Activated T-cell treated with anti-CD3 and anti-CD28 coated beads, Interleukin-2, amount 50 U/mL, for 1 hour (primary cell): ENCODE results near the gene SIL1.
"Not testable (repeated sequence)": the region's sequence is repeated elsewhere in the genome, so short reads cannot be mapped to it uniquely, and the experiment has no call there.

Experiments
- DNase-seq: peaks from one replicate; pipeline ENCODE4 v3.0.0-alpha.2; 2020

Gene SIL1

GRCh38 chr5:139016186-139016585 lies 182.0 kb downstream of the SIL1 start:
- no peak for DNase-seq

DNA sequence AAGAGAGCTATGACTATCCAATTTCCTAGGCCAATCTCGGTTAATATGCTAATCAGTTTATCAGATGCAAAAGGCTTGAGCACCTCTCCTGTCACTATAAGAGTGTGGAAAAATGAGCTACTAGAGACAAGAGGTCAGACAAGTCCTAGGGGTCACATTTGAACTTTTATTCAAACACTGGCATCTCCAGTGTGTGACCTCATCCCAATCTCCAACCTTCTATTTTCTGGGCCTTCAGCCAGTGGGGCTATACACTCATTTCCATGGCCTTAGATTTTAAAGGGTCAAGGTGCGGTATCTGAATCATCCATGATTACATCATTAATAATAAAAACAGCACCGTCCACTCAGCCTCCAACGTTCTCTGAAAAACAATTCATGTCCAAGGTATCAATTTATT lies 183.4 kb downstream of the SIL1 start:
- no peak for DNase-seq

GRCh38 chr5:139012176-139012575 lies 186.0 kb downstream of the SIL1 start:
- DNase-seq = no peak

GRCh38 chr5:139011156-139011555 lies 187.0 kb downstream of the SIL1 start:
- not testable (repeated sequence) for DNase-seq

DNA sequence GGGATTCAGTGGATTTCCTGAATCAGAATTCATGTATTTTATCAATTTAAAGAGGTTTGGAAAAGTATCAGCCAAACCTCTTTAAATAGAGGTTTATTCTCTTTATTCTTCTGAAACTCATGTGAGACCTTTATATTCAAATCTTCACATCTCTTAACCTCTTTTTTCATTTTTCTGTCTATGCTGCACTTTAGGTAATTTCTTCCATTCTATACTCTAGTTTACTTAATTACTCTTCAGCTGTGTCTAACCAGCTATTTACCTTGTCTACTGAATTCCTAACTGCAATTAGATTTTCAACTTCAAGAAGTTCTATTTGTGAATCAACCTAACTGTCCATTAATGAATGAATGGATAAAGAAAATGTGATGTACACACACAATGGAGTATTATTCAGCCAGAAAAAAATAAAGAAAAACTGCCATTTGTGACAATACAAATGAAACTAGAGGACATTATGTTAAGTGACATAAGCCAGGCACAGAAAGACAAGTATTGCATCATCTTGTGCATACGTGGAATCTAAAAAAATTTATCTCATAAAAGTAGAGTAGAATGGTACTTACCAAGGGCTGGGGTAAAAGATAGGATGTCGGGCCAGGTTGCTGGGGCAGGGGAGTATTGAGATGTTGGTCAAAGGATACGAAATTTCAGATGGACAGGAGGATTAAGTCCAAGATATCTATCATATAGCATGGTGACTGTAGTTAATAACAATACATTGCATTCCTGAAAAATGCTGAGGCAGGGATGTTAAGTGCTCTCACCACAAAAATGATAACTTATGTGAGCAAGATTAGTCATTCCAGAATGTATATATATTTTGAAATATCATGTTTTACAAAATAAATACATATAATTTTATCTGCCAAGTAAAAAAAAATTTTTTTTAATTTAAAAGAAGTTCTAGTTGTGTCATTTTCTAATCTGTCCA lies 193.5 kb downstream of the SIL1 start:
- no peak for DNase-seq

DNA sequence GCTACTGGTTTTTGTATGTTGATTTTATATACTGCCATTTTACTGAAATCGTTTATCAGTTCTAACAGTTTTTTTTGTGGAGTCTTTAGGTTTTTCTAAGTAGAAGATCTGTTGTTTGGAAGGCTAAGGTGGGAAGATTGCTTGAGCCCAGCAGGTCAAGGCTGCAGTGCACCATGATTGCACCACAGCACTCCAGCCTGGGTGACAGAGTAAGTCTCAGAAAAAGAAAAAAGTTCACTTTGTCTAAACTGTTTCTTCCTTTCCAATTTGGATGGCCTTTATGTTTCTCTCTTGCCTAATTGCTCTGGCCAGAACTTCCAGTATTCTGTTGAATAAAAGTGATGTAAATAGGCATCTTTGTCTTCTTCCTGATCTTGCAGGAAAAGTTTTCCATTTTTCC lies 198.5 kb downstream of the SIL1 start:
- no peak for DNase-seq

DNA sequence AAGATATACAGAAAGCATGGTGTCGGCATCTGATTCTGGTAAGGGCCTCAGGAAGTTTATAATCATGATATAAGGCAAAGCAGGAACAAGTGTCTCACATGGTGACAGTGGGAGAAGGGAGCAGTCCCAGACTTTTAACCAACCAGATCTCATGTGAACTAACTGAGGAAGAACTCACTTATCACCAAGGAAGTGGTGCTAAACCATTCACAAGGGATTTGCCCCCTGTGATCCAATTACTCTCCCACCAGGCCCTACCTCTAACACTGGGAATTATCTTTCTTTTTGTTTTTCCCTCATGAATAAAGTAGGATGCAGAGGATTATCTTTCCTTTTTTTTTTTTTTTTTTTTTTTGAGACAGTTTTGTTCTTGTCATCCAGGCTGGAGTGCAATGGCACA lies 199.6 kb downstream of the SIL1 start:
- no peak for DNase-seq

DNA sequence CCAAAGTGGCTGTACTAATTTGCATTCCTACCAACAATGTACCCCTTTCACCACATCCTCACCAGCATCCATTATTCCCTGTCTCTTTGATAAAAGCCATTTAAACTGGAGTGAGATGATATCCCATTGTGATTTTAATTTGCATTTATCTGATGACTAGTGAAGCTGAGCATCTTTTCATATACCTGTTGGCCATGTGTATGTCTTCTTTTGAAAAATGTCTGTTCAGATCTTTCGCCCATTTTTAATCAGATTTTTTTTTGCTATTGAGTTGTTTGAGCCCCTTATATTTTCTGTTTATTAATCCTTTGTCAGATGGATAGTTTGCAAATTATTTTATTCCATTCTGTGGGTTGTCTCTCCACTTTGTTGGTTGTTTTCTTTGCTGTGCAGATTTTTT lies 202.0 kb downstream of the SIL1 start:
- DNase-seq = no peak

DNA sequence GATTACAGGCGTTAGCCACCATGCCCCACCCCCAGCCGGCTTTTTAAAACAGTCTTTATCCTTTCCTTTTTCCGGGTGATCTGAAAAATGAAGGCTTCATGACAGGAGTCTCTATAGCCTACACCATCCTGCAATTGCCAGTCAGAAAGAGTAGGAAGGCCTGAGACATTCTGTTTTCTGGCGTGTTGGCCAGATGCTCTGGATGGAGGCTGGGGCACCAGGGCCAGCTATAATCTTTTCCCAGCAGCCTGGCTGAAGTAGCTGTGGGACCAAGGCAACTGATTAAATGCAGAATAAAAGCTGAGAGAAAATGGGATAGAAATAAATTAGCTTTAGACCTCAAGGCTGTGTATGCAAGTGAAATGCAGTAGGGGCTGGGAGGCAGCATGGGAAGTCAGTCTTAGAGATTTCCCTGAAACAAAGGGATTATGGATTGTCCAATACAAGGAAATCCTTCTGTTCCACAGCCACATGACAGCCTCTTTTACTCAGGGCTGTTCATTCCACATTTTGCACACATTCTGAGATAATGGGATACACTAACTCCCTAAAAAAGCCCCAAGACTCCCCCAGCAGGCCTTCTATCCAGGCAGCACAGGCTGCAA lies 207.1 kb downstream of the SIL1 start:
- DNase-seq = no peak

- no peak for DNase-seq
These were observed 208.4 kb downstream of the SIL1 start for GRCh38 chr5:138989720-138990119.

DNA sequence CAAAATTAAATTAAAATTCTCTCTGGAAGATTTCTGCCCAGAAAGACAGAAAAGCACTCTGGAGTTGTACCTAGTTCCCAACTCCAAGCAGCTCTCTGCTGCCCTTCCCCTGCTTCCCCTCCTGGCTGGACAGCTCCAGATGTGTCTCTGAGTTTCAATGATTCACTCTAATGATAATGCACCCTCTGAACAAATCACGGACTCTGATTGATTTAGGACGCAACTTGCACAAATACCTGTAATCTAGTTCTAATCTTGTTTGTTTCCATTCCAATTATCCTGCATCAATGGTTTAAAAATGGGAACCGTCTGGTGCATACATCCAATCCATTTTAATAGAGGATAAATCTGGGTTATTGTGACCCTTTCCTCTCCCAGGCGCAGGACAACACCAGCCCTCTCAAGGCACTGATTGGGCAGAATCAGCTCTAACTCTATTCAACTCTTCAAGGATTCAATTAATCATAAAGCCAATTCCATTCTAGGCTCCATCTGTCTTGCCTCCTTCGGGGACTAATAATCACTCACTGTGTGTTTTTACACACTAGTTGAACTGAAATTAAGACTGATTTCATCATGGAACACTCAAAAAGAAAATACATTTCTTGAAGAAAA lies 211.9 kb downstream of the SIL1 start:
- no peak for DNase-seq

- no peak for DNase-seq
These were observed 212.5 kb downstream of the SIL1 start for GRCh38 chr5:138985683-138986082.

- DNase-seq = no peak
These were observed 212.9 kb downstream of the SIL1 start for GRCh38 chr5:138985256-138985655.

DNA sequence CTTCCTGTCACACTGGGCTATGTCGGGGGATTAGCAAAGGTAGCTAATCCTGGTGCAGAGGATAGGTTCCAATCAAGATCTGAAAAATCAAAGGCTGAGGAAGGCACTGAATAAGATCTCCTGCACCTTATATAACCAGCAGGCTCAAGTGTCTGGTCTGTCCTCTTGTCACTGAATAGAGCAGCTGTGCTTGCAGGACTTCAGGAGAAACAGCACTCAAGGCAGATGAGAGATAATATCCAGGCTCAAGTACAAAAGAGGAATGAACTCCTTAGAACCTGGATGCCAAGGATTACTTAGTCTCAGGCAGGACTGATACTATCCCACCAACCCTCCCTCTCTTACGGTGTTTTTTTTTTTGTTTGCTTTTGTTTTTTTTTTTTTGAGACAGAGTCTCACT lies 214.2 kb downstream of the SIL1 start:
- DNase-seq = no peak

GRCh38 chr5:138981586-138981985 lies 216.6 kb downstream of the SIL1 start:
- DNase-seq = no peak

DNA sequence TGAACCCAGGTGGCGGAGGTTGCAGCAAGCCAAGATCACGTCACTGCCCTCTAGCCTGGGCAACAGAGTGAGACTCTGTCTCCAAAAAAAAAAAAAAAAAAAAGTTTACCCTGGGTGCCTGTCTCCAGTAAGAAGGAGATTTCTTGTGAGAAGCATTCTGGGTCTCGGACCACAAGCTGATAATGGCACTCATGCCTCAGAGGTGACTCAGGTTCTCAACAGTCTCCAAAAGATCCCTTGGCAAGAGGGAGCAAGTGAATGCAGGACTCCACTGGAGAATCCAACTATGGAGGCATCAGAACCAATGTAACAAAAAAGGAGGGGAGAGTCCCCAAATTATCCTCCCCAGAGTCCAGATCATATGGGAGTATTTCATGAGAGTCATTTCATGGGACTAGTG lies 217.0 kb downstream of the SIL1 start:
- no peak for DNase-seq

GRCh38 chr5:138980441-138980840 lies 217.7 kb downstream of the SIL1 start:
- no peak for DNase-seq

DNA sequence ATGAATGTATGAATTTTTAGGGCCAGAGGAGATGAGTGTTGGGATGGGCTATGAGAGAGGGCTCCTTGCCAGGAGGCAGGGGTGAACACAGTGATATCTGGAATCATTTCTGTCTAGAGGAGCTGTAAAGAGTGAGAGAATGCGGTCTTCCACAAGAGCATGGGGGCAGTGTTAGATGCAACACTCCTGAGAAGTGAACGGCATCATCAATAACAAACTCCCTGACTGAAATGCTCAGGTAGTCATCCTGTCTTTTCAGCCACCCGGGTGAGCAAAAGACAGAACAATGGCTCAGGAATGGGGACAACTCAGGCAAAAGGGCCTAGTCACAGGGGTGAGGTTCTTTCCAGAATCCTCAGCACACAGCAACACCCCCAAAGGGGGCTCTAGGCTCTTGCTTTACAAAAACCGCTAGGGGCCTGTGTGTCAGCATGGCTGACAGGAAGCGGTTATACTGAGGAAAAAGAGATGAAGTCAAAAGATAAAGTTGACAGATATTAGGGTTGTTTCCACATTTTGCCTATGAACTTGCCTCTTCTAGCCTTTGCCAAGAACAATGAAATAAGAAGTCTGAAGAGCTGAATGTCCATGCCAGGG lies 218.4 kb downstream of the SIL1 start:
- DNase-seq = no peak

DNA sequence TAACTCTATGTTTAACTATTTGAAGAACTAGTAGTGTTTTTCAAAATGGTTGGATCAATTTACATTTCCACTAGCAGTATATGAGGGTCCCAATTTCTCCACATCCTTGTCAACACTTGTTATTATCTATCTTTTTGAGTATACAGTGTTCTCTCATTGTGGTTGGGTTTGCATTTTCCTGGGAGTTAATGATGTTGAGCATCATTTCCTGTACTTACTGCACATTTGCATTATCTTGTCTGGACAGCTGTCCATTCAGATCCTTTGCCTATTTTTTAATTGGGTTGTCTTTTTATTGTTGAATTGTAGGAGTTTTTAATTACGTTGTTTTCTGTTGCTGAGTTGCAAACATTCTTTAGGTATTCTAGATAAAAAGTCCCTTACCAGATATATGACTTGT lies 219.6 kb downstream of the SIL1 start:
- DNase-seq = no peak

DNA sequence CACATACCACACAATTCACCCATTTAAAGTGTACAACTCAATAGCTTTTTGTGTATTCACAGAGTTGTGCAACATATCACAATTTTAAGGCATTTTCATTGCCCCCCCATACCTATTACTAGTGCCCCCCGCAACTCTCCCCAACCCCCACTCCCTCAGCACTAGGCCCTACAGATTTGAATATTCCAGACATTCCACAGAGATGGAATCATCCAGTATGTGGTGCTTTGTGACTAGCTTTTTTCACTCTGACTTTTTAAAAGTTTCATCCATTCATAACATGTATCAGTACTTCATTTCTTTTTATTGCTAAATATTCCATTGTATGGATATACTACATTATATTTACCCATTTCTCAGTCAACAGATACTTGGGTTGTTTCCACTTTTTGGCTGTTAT lies 220.1 kb downstream of the SIL1 start:
- DNase-seq = no peak

GRCh38 chr5:138975098-138975847 lies 222.9 kb downstream of the SIL1 start:
- DNase-seq = no peak

GRCh38 chr5:138974227-138975063 lies 223.7 kb downstream of the SIL1 start:
- DNase-seq = no peak
